DOHH2 (cell line): ENCODE measurements around the gene ST7.

ENCODE experiments used
- EZH2phosphoT487 ChIP-seq: fragments of 200-600 bp; sonication (generic); IDR thresholded peaks from 2 replicates; pipeline ENCODE4 v1.6.1; 2017; ENCODE audit warnings: borderline replicate concordance, mild to moderate bottlenecking, antibody characterized with exemption, low read length, moderate library complexity, mixed read lengths
- TF ChIP-seq, protein P1 (sequence below): fragments of 200-600 bp; sonication (generic); IDR thresholded peaks from one replicate; pipeline ENCODE4 v1.5.1; 2014; ENCODE audit warnings: antibody characterized with exemption, mild to moderate bottlenecking, low read depth, low read length; ENCODE audit not compliant: poor library complexity, severe bottlenecking

DNA sequence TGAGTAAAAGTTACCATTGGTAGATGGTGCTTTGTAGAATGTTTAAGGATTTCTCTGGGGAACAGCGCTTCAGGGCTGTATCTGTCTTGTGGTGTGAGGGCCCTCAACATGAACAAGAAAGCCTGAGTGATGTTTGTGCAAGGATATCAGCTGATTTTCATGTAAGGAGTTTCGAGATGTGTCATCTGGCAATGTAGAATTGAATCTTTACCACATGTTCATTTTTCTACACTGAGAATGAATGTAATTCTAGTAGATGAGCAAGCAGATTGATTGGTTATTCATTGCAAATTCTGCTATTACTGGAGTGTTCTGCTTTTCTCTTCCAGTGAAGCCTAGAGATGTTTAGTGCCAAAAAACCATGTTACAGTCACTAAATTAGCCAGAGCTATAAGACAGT lies 87.7 kb downstream of the ST7 start:
- TF ChIP-seq, protein P1, sequence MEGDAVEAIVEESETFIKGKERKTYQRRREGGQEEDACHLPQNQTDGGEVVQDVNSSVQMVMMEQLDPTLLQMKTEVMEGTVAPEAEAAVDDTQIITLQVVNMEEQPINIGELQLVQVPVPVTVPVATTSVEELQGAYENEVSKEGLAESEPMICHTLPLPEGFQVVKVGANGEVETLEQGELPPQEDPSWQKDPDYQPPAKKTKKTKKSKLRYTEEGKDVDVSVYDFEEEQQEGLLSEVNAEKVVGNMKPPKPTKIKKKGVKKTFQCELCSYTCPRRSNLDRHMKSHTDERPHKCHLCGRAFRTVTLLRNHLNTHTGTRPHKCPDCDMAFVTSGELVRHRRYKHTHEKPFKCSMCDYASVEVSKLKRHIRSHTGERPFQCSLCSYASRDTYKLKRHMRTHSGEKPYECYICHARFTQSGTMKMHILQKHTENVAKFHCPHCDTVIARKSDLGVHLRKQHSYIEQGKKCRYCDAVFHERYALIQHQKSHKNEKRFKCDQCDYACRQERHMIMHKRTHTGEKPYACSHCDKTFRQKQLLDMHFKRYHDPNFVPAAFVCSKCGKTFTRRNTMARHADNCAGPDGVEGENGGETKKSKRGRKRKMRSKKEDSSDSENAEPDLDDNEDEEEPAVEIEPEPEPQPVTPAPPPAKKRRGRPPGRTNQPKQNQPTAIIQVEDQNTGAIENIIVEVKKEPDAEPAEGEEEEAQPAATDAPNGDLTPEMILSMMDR: no peak
- no peak for TF ChIP-seq EZH2phosphoT487
